WERI-Rb-1 (cell line): Measurements from ENCODE around the gene GPX5.
A peak's percentile ranks its signal among the peaks of the same experiment; 100 is the strongest.

Experiments
- DNase-seq: peaks from one replicate; pipeline ENCODE4 v3.0.0-alpha.2; 2020
- H3K27ac ChIP-seq: fragments of 250-450 bp; sonication (Bioruptor Pico); 2 replicates; pipeline ENCODE4 v1.5.1; 2020; ENCODE audit warnings: mild to moderate bottlenecking, moderate library complexity
- H3K27me3 ChIP-seq: fragments of 250-450 bp; sonication (Bioruptor Pico); 2 replicates; pipeline ENCODE4 v1.5.1; 2021; ENCODE audit warnings: mild to moderate bottlenecking, low read depth, moderate library complexity; ENCODE audit not compliant: insufficient read depth, severe bottlenecking
- H3K36me3 ChIP-seq: fragments of 250-450 bp; sonication (Bioruptor Pico); 2 replicates; pipeline ENCODE4 v1.5.1; 2020; ENCODE audit warnings: mild to moderate bottlenecking, moderate library complexity
- H3K4me3 ChIP-seq: 2 replicates; pipeline ENCODE4 v1.5.1; 2011; ENCODE audit warnings: low read depth, mild to moderate bottlenecking, control low read depth, low read length
- H3K9me3 ChIP-seq: fragments of 250-450 bp; sonication (Bioruptor Pico); 2 replicates; pipeline ENCODE4 v1.5.1; 2021; ENCODE audit warnings: mild to moderate bottlenecking, moderate library complexity; ENCODE audit not compliant: severe bottlenecking
- TF ChIP-seq, protein P1 (sequence below): IDR thresholded peaks from 2 replicates; pipeline ENCODE4 v1.5.1; 2011; ENCODE audit warnings: low read depth, mild to moderate bottlenecking, control low read depth, inconsistent platforms, low read length

The GPX5 gene

DNA sequence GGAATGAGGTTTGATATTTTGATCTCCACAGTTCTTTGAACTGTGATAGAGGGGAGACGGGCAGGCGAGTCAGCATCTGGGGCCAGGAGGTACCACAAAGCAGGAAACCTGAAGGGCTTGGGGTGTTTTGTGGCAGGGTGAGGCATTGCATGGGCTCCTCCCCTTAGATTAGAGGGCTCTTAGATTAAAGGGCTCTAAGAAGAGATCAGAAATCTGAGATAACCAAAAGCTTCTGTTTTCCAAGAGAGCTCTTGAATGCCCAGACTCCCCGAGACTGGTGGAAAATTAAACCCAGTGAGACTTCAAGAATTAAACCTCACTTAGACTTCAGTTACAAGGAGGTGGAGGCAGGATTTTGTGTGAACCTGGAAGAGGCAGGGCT lies 2.4 kb upstream of the GPX5 start:
- peak; percentile 79 for DNase-seq

DNA sequence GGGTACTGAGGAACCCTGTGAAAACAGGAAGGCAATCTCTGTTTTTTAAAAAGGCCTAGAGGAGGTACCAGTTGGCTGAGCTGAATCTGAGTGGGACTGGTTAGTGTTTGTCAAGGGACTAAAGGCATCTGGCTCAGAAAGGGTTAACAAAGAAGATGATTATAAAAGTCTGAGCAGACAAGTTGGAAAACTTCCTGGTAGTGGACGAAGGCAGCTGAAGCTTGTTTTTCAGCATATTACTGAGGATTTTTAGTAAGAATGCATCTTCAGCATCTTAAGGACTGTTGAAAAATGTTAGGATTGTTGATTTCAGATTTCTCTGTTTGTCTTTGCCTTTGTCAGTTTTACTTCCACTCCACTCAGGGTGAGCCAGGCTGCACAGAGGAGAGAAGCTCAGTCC lies 5.1 kb downstream of the GPX5 start:
- TF ChIP-seq, protein P1, sequence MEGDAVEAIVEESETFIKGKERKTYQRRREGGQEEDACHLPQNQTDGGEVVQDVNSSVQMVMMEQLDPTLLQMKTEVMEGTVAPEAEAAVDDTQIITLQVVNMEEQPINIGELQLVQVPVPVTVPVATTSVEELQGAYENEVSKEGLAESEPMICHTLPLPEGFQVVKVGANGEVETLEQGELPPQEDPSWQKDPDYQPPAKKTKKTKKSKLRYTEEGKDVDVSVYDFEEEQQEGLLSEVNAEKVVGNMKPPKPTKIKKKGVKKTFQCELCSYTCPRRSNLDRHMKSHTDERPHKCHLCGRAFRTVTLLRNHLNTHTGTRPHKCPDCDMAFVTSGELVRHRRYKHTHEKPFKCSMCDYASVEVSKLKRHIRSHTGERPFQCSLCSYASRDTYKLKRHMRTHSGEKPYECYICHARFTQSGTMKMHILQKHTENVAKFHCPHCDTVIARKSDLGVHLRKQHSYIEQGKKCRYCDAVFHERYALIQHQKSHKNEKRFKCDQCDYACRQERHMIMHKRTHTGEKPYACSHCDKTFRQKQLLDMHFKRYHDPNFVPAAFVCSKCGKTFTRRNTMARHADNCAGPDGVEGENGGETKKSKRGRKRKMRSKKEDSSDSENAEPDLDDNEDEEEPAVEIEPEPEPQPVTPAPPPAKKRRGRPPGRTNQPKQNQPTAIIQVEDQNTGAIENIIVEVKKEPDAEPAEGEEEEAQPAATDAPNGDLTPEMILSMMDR = no peak
- DNase-seq = no peak
- H3K4me3 ChIP-seq = no peak overlapping the region
- H3K9me3 ChIP-seq = no peaks in the 10 kb centered on the region
- no peaks in the 10 kb centered on the region for H3K27me3 ChIP-seq
- H3K36me3 ChIP-seq = no peaks in the 10 kb centered on the region
- no peak overlapping the region for H3K27ac ChIP-seq

More for the DNA sequence above, 2.4 kb upstream of the GPX5 start:
- TF ChIP-seq, protein P1 = 0 out of 2 replicates have a peak, but pooled peaks have one; percentile 32
- H3K4me3 ChIP-seq = no peak overlapping the region
- H3K36me3 ChIP-seq = no peaks in the 10 kb centered on the region
- no peaks in the 10 kb centered on the region for H3K9me3 ChIP-seq
- H3K27ac ChIP-seq = peak overlapping the region; percentile 54
- H3K27me3 ChIP-seq = no peaks in the 10 kb centered on the region

DNA sequence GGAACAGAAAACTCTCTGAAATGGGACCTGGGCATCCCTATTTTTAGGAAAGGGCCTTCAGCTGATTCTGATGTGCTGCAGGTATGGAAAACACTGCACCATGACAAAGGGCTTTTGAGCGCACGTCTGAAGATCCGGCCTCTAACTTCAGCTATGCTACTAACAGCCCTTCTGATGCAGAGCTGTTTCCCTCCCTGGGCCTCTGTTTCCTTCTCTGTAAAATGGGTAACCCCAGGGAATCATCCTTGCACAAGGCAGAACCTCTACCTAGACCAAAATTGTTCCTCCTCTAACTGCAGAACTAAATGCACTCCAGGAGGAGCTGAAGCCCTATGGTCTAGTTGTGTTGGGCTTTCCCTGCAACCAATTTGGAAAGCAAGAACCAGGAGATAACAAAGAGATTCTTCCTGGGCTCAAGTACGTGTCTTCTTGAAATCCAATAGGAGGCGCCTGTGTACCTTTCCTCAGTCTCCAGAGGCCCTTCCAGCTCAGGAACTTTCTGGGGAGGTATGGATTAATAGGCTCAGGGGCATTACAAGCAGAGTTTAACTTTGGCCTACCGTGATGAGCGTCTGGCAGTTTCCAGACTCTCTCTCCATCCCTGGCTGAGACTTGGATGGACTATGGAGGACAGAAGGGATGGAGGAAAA lies 5.9 kb downstream of the GPX5 start:
- DNase-seq = no peak
- no peaks in the 10 kb centered on the region for H3K36me3 ChIP-seq
- H3K4me3 ChIP-seq = no peak overlapping the region
- no peak overlapping the region for H3K27ac ChIP-seq
- no peaks in the 10 kb centered on the region for H3K27me3 ChIP-seq
- TF ChIP-seq, protein P1 = 0 out of 2 replicates have a peak, but pooled peaks have one; percentile 25
- H3K9me3 ChIP-seq = no peaks in the 10 kb centered on the region

DNA sequence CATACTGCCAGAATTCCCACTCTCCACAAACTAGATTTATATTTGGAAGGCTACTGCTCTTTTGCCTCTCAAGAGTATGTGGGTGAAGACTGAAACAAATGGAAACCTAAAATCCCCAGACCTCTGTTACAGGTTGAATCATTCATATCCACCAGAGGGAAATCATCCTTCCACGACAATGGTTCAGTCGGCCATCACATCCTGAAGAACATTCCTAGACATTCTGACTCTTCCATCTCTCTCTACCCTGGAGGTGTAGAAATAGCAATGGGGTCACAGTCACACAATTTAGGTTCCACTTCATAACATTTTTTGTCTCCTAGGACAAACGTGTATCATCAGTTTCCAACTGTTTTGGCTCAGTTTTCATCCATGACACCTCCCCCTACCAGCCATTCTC lies 8.6 kb downstream of the GPX5 start:
- H3K36me3 ChIP-seq = no peaks in the 10 kb centered on the region
- H3K27ac ChIP-seq = no peak overlapping the region
- H3K9me3 ChIP-seq = no peaks in the 10 kb centered on the region
- no peaks in the 10 kb centered on the region for H3K27me3 ChIP-seq
- TF ChIP-seq, protein P1 = no peak
- DNase-seq = no peak
- H3K4me3 ChIP-seq = no peak overlapping the region

DNA sequence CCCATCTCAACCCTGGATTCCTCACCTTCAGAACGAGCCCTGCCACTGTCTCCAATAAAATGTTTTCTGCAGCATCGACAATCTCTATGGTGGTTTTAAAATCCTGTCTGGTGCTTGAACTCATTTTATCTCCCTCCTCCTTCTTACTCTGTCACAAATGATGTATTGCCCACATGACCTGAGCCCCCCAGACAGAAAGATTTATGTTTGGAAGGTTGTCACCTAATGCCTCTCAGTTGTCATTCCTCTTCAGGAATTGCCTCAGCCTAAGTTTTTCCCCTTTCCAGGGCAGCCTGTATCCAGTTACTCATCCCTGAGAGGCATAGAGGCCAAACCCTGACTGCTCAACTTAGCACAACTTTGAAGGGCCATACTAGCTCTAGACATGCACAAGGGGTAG lies 9.2 kb downstream of the GPX5 start:
- TF ChIP-seq, protein P1 = no peak
- H3K27me3 ChIP-seq = no peaks in the 10 kb centered on the region
- no peaks in the 10 kb centered on the region for H3K9me3 ChIP-seq
- no peak for DNase-seq
- H3K27ac ChIP-seq = no peak overlapping the region
- H3K36me3 ChIP-seq = no peaks in the 10 kb centered on the region
- H3K4me3 ChIP-seq = no peak overlapping the region

DNA sequence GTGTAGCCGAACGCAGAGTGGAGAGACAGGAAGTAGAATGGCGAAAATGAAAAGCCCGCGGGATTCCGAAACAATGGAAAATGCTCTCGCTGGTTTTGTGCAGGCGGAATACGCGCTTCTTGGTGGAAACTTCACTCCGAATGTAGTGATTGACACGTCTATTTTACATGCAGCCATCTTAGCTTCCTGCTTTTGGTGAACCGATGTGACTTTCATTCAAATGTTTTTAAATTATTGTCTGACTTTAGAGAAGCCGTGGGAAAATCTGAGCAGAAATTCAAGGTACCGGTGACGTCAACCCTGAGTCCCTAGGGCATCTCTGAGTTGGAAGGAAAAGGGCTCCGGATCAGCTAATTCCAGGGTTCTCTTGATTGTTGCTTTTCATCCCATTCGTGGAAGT lies 11.4 kb downstream of the GPX5 start:
- Histone ChIP-seq H3K9me3 (peaks cover 9% of the 10 kb centered on the region), H3K4me3 (no peak overlapping the region), H3K36me3 (no peaks in the 10 kb centered on the region), H3K27me3 (no peaks in the 10 kb centered on the region), H3K27ac (no peak overlapping the region)
- TF ChIP-seq, protein P1 = no peak
- no peak for DNase-seq
